Measurements from ENCODE around the gene SUMF1.

- TF ChIP-seq CTCF (conservative IDR thresholded peaks at IDR 0.05; ENCODE audit: low read depth, low read length): no peak
- TF ChIP-seq EZH2 (IDR thresholded peaks at IDR 0.05; ENCODE audit: low read length, unreplicated experiment): no peak
- no peak for TF ChIP-seq EZH2phosphoT487 (IDR thresholded peaks at IDR 0.05; ENCODE audit: borderline replicate concordance, low read length)
Observed at GRCh38 chr3:4323246-4324027, 143.6 kb downstream of the SUMF1 start.

Measured in PC-3 (cell line).